GM12878 (cell line): ENCODE results near the gene TK1. TPM values are rescaled to one million over a fixed set of nuclear protein-coding genes. Genes with fewer than 3 reads are reported as not detected.

Experiments used
- ATF7 ChIP-seq: fragments of 450-650 bp; IDR thresholded peaks from 2 replicates; pipeline ENCODE4 v1.6.1; 2016; ENCODE audit warnings: low read depth, mild to moderate bottlenecking
- CHD1 ChIP-seq: IDR thresholded peaks from 2 replicates; pipeline ENCODE4 v1.6.1; 2012; ENCODE audit warnings: low read depth, low read length, improper control_type of control experiment
- CTCF ChIP-seq, 3 experiments: IDR thresholded peaks in 2 of 3; conservative IDR thresholded peaks in 1 of 3; 2 replicates each; pipeline ENCODE4 v1.5.1; 2011; ENCODE audit warnings: low read depth in 3 of 3, low read length in 3 of 3, mild to moderate bottlenecking in 3 of 3, control low read depth in 2 of 3, moderate library complexity in 2 of 3, inconsistent platforms in 1 of 3, mixed read lengths in 1 of 3; ENCODE audit not compliant: control insufficient read depth in 2 of 3, insufficient read depth in 1 of 3; ENCODE audit errors: extremely low read depth in 1 of 3
- EED ChIP-seq: sonication (generic); IDR thresholded peaks from 2 replicates; pipeline ENCODE4 v1.6.1; 2016; ENCODE audit warnings: antibody characterized with exemption, low read depth
- ETV6 ChIP-seq, 2 experiments: fragments of 450-650 bp in 1 of 2; IDR thresholded peaks in 1 of 2; conservative IDR thresholded peaks in 1 of 2; 2 replicates each; pipeline ENCODE4 v1.6.1; 2014; ENCODE audit warnings: antibody characterized with exemption in 1 of 2, borderline replicate concordance in 1 of 2, low read depth in 1 of 2, mild to moderate bottlenecking in 1 of 2, moderate library complexity in 1 of 2
- HDAC6 ChIP-seq: fragments of 200-600 bp; sonication (generic); IDR thresholded peaks from one replicate; pipeline ENCODE4 v1.8.0; 2017; ENCODE audit warnings: antibody characterized with exemption; ENCODE audit not compliant: unreplicated experiment
- IRF3 ChIP-seq: fragments of 450-650 bp; IDR thresholded peaks from 2 replicates; pipeline ENCODE4 v1.6.1; 2014; ENCODE audit warnings: mild to moderate bottlenecking
- NBN ChIP-seq: fragments of 450-650 bp; IDR thresholded peaks from 2 replicates; pipeline ENCODE4 v1.6.1; 2016
- NFYA ChIP-seq: IDR thresholded peaks from 2 replicates; pipeline ENCODE4 v1.6.1; 2011; ENCODE audit warnings: low read depth, mild to moderate bottlenecking, low read length, improper control_type of control experiment, borderline replicate concordance
- PBX3 ChIP-seq: IDR thresholded peaks from 2 replicates; pipeline ENCODE4 v1.6.1; 2011; ENCODE audit warnings: mild to moderate bottlenecking, low read depth, low read length, moderate library complexity; ENCODE audit not compliant: insufficient replicate concordance
- RAD51 ChIP-seq: fragments of 450-650 bp; IDR thresholded peaks from 2 replicates; pipeline ENCODE4 v1.6.1; 2016; ENCODE audit warnings: moderate library complexity, mild to moderate bottlenecking, inconsistent platforms
- RBBP5 ChIP-seq: fragments of 200-600 bp; sonication (generic); conservative IDR thresholded peaks from 2 replicates; pipeline ENCODE4 v1.6.1; 2016
- SIN3A ChIP-seq: IDR thresholded peaks from 2 replicates; pipeline ENCODE4 v1.6.1; 2012; ENCODE audit warnings: low read depth, low read length, improper control_type of control experiment
- SKIL ChIP-seq: fragments of 450-650 bp; IDR thresholded peaks from 2 replicates; pipeline ENCODE4 v1.6.1; 2017; ENCODE audit warnings: mild to moderate bottlenecking, low read depth, inconsistent platforms; ENCODE audit not compliant: poor library complexity, severe bottlenecking
- SMAD1 ChIP-seq: fragments of 450-650 bp; IDR thresholded peaks from 2 replicates; pipeline ENCODE4 v1.6.1; 2018; ENCODE audit warnings: mild to moderate bottlenecking, low read depth; ENCODE audit not compliant: partially characterized antibody
- ZBTB11 ChIP-seq: fragments of 450-650 bp; formaldehyde crosslinking; IDR thresholded peaks from 2 replicates; pipeline ENCODE4 v1.5.0; 2022; ENCODE audit warnings: mild to moderate bottlenecking, missing genetic modification characterization
- ZNF207 ChIP-seq: fragments of 450-650 bp; IDR thresholded peaks from 2 replicates; pipeline ENCODE4 v1.6.1; 2014; ENCODE audit warnings: antibody characterized with exemption, mild to moderate bottlenecking, borderline replicate concordance
- ZNF217 ChIP-seq: fragments of 450-650 bp; IDR thresholded peaks from 2 replicates; pipeline ENCODE4 v1.6.1; 2017; ENCODE audit warnings: antibody characterized with exemption, mild to moderate bottlenecking
- ZNF622 ChIP-seq: fragments of 450-650 bp; IDR thresholded peaks from 2 replicates; pipeline ENCODE4 v1.6.1; 2017; ENCODE audit warnings: mild to moderate bottlenecking, inconsistent platforms
- ZSCAN29 ChIP-seq: fragments of 450-650 bp; IDR thresholded peaks from 2 replicates; pipeline ENCODE4 v1.6.1; 2017; ENCODE audit warnings: mild to moderate bottlenecking, moderate library complexity
- polyA plus RNA-seq, 11 experiments: library from polyadenylated mRNA; depleted of rRNA in 4 of 11; unstranded in 6 of 11; stranded (reverse) in 5 of 11; fragments of >200 nt; fragmentation: Nextera tagmentation in 4 of 11; fragmentation: Illumina TruSeq in 1 of 11; extraction: Ambion mirVana in 4 of 11; extraction: Trizol in 1 of 11; gene quantifications; 1 replicate in 1 of 11; 2 replicates in 10 of 11; pipeline versions ENCODE4 v1.2.1 to v1.2.3, GENCODE V29; 2011 to 2016; ENCODE audit warnings: inconsistent platforms in 2 of 11, missing spikeins in 2 of 11, low read depth in 1 of 11
- total RNA-seq, 4 experiments: library from RNA; depleted of rRNA in 3 of 4; stranded (reverse); fragments of >200 nt in 3 of 4; fragmentation: Illumina TruSeq in 1 of 4; extraction: Trizol in 1 of 4; gene quantifications; 2 replicates each; pipeline versions ENCODE4 v1.2.1 to v1.2.3, GENCODE V29; 2013 to 2021

Gene TK1
- total and polyA plus RNA-seq, 10 of the 15 experiments (the other 5 are each of a cell fraction or from before 2014, with no cell fraction given): 4.6 to 175 (median 77.9) TPM

- no peak for TF ChIP-seq PBX3
- TF ChIP-seq ZBTB11 (CRISPR knock-in tag): no peak
- no peak for TF ChIP-seq SKIL
- TF ChIP-seq ZNF207: peak; percentile 75; the same call in 1 of the 2 replicates
- peak; percentile 58; the same call in 1 of the 2 replicates for TF ChIP-seq NBN
- TF ChIP-seq ZSCAN29: no peak
- no peak for TF ChIP-seq ZNF217
- TF ChIP-seq RBBP5: no peak
- no peak for TF ChIP-seq CTCF (IDR thresholded peaks at IDR 0.05 in 2 of 3, conservative IDR thresholded peaks at IDR 0.05 in 1 of 3; ENCODE audit: control insufficient read depth in 2 of 3, extremely low read depth in 1 of 3, insufficient read depth in 1 of 3, low read depth in 3 of 3, low read length in 3 of 3)
- TF ChIP-seq HDAC6: no peak
- TF ChIP-seq IRF3: no peak
- no peak for TF ChIP-seq RAD51
- TF ChIP-seq ZNF622: no peak
- TF ChIP-seq ETV6 (conservative IDR thresholded peaks at IDR 0.05 in 1 of 2, IDR thresholded peaks at IDR 0.05 in 1 of 2; ENCODE audit: borderline replicate concordance in 1 of 2, low read depth in 1 of 2): no peak
- no peak for TF ChIP-seq CHD1
- no peak for TF ChIP-seq NFYA
- TF ChIP-seq SMAD1: no peak
- no peak for TF ChIP-seq EED
- no peak for TF ChIP-seq ATF7
- peak; percentile 99 for TF ChIP-seq SIN3A
Observed at GRCh38 chr17:78214016-78214705, 27.3 kb upstream of the TK1 start, which contains the start of gene BIRC5 (continued).
